Right hindlimb (tissue), 1 donor: ENCODE results near the gene PLLP.
"Not testable (repeated sequence)": the region's sequence is repeated elsewhere in the genome, so short reads cannot be mapped to it uniquely, and the experiment has no call there.

Experiments
- DNase-seq: peaks from one replicate; pipeline ENCODE4 v3.0.0-alpha.2; 2018

PLLP gene

GRCh38 chr16:57271063-57271345 is 13.5 kb downstream of the PLLP start:
- no peak for DNase-seq

- no peak for DNase-seq
These were observed 14.0 kb downstream of the PLLP start for GRCh38 chr16:57270221-57271062.

- DNase-seq, result no peak
These were observed 15.4 kb downstream of the PLLP start for GRCh38 chr16:57268804-57269800.

GRCh38 chr16:57267343-57267742 is 17.1 kb downstream of the PLLP start:
- not testable (repeated sequence) for DNase-seq

GRCh38 chr16:57266531-57267260 is 17.8 kb downstream of the PLLP start:
- DNase-seq, result no peak

GRCh38 chr16:57265850-57266530 is 18.5 kb downstream of the PLLP start:
- DNase-seq, result no peak

DNA sequence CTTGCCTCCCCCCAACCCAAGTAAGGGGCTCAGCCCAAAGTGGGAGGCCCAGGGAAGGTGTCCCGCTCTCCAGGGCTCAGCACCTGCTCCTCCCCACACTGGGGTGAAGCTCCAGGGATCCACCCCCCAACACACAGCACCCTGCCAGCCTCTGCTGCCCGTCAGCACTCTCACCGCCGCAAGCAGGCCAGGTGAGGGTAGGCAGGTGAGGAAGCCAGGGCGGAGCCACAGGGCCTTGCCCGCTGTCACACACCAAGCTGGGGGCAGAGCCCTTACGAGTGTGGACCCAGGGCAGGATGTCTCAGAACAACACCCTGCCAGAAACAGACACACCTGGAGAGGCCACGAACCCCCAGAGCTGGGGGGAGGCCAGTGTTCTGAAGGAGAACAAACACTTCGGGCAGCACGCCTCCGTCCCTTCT is 19.5 kb downstream of the PLLP start:
- no peak for DNase-seq

DNA sequence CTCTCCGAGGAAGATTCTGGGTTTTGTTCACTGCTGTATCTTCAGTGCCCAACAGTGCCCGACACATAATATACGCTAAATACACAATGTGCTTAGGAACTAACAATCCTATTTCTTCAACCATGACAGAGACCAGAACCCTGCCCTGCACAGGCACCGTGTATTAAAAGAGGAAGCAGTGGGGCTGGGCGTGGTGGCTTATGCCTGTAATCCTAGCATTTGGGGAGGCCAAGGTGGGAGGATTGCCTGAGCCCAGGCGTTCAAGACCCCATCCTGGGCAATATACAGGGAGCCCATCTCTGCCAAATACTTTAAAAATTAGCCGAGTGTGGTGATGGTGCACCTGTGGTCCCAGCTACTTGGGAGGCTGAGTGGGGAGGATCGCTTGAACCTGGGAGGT is 20.1 kb downstream of the PLLP start:
- no peak for DNase-seq

DNA sequence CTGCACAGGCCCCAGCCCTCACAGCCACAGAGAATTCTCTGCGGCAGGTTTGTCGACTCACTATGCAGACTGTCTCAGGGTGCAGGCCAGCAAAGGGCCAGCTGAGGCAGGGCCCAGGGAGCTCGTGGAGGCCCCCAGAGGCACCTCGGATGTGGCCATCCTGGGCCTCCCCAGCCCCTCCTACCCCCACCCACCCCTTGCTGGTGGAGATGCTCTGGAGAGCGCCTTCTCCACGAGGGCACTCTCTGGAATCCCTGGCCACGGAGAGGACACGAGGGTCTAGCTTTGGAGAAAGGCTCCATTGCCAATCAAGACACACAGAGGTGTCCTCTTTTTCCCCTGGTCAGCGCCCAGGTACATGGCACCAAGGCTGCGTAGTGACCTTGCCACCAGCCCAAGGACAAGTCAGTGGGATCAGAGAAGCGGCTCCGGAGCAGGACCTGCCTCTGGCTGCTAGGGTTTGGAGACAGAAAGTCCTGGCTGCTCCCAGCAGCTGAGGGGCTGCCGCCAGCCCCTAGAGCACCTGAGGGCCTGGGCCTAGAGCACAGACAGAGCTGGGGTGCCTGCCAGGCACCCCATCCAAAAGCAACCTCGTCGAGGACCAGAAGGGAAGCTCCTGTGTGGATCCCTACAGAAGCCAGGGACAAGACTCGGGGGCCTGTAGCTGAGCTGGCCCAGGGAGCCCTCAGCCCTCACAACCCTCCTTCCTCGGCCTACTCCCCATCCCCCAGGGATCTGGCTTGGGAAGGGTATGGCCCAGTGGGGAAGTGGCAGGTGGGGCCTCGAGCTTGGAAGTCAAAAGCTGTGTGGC is 20.7 kb downstream of the PLLP start:
- DNase-seq, result no peak

DNA sequence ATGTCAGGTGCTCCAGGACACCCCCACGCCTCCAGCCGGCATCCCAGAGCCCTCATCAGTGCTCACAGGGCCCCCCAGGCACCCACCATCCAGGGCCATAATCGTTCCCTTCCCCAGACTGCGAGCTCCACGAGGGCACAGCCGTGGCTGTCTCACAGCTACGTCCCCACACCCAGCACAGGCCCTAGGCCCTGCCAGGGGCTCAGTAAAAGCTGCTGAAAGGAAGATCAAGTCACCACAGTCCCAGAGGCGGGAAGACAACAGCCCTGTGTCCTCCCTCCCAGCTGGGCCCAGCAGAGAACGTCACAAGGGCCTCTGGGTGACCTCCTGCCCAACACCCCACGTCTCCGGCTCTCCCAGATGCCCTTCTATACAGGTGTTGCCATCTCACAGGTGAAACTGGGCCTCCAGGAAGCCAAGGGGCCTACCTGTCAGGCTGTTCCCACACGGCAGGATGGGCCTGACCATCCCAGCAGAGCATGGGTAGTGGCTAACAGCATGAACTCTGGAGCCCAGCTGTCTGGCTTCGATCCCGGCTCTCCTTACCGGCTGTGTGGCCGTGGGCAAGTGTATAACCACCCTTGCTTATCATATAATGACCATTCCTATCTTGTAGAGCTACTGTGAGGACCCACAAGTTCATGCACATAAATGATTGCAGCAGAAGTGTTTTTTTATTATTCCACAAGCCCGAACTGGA is 21.5 kb downstream of the PLLP start:
- no peak for DNase-seq

GRCh38 chr16:57261806-57262205 is 22.7 kb downstream of the PLLP start:
- no peak for DNase-seq

- no peak for DNase-seq
These were observed 24.1 kb downstream of the PLLP start for GRCh38 chr16:57260294-57260929.

- DNase-seq, result no peak
These were observed 25.5 kb downstream of the PLLP start for GRCh38 chr16:57258910-57259475.

DNA sequence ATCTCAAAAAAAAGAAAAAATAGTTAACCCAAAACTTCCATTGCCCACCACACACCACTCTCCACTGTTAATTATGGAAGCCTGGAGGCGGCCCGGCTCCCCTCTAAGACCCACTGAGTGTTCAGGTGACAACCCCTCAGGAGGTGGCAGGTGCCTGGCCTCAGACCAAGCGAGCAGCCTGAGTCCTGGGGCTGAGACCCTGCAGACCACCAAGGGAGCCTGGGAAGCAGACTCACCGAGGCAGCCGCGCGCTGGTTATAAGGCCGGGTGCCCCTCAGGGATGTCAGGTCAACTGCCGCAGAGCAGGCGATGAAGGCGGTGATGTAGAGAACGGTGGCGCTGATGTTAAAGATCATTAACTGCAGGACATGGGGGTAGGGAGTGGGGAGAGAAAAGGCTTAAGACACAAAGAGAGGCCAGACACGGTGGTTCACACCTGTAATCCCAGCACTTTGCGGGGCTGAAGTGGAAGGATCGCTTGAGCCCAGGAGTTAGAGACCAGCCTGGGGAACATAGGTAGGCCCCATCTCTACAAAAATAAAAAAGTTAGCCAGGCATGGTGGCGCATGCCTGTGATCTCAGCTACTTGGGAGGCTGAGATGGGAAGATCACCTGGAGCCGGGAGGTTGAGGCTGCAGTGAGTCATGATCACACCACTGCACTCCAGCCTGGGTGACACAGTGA is 26.1 kb downstream of the PLLP start:
- DNase-seq, result no peak

DNA sequence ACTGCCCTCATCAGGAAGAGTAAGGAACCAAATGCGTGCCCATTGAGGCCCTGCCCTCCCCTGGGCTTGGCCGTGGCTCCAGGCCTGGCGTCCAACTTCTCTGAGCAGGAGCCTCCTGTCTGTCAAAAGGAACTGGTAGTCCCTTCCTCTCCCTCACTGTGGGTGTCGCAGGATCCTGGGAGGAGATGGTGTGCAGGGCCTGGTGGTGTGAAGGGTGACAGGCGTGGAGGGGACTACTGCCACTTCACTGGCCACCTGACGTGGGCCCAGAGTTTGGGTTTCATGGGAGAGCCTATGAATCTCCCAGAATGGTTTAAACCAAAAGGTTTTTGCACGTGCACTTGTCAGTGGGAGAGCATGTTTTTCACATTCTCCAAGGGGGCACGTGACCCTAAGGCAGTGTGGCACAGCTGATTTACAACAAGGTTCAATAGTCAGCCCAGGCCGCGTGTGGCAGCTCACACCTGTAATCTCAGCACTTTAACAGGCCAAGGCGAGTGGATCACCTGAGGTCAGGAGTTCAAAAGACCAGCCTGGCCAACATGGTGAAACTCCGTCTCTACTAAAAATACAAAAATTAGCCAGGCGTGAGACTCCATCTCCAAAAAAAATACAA is 26.9 kb downstream of the PLLP start:
- DNase-seq, result no peak

DNA sequence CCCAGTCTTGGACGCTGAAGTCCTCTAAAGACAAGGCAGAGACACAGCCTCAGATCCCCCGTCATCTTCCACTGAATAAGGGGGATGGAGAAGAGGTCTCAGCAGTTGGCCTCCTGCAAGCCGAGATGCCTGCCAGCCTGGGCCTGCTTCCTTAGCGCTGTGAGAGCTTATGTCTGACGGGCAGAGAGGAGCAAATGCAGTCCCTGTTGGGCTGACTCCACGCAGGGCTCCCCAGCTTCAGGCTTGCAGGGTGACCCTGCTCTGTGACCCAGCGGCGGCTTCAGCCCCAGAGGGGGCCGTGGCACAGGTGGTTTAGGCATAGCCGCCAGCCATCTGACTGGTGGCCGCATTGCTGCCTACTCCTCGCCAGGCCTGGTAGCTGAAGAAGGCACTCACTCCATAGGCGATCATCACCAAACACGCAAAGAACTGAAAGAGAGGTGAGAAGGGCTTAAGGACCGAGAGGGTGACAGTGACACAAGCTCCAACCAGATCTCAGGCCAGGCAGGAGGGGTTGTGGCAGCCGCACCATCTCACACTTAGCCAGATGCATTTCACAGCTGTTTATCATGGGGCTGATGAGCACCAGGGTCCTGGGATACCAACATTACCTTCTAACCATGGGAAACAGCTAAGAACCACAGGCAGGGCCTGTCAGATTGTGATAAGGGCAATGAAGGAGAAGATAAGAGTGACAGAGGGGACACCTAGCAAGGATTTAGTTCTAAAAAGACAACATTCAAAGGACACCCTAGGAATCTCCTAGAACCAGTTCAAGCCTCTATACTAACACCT is 27.7 kb downstream of the PLLP start:
- DNase-seq, result no peak

DNA sequence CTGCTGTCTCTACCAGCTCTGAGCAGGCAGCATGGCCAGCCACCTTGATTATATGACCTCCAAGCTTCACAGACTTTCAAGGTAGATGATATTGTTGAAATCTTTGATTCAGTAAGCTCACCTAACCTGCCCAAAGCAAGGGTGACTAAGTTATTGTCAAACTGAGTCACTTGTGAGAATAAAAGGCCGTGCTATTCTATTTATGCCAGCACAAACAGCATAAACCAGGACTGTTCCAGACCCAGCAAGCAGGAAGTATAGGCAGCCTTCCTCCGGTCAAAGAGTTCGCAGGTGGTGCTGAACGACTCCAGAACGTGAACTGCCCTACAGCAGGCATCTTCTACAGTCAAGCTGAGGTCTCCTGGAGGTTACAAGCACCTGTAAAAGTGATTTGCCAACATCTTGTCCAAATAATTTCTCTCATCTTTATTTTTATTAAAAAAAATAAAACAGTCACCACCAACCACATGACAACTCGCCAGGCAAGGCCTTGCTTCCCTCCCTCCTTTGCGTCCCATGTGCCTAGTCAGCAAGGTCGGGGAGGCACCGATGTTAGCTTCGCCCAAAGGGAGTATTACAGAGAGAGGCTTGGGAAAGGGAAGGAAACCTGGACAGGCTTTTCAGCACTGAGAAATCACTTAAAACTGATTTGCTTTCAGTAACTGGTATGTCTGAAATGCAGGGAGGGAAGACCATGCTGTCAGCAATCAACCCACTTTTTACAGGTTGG is 28.6 kb downstream of the PLLP start:
- no peak for DNase-seq

- no peak for DNase-seq
These were observed 31.0 kb downstream of the PLLP start for GRCh38 chr16:57253466-57253865.
